Vagina (tissue), 2 donors: ENCODE data around the gene ZBTB42.

Source experiments
- CTCF ChIP-seq, 3 experiments: fragments of 450-650 bp in 2 of 3; fragments of 200-600 bp in 1 of 3; sonication (generic) in 1 of 3; IDR thresholded peaks; one replicate each; pipeline ENCODE4 v1.5.1; 2017 to 2019; ENCODE audit warnings: antibody characterized with exemption in 3 of 3, mild to moderate bottlenecking in 2 of 3, moderate library complexity in 2 of 3
- POLR2A ChIP-seq, 2 donors: fragments of 450-650 bp; IDR thresholded peaks; one replicate each; pipeline ENCODE4 v1.6.1; 2017; ENCODE audit warnings: antibody characterized with exemption in 2 of 2, mild to moderate bottlenecking in 2 of 2, moderate library complexity in 2 of 2

- TF ChIP-seq CTCF (IDR thresholded peaks at IDR 0.05) (peak in 1 of 3 experiments; percentile 15), POLR2A (IDR thresholded peaks at IDR 0.05) (no peak)
Observed at GRCh38 chr14:104799244-104800014, 1.5 kb upstream of the ZBTB42 start.
